GM18907 (cell line): Measurements from ENCODE around the gene FGFR1OP2.
"Not testable (repeated sequence)": the region's sequence is repeated elsewhere in the genome, so short reads cannot be mapped to it uniquely, and the experiment has no call there.

Experiments
- ATAC-seq: cut with Tn5 transposase; IDR thresholded peaks from one replicate; pipeline ENCODE4 v1.9.1; 2021; ENCODE audit warnings: mild to moderate bottlenecking, moderate library complexity; ENCODE audit not compliant: unreplicated experiment

The FGFR1OP2 gene

GRCh38 chr12:26940516-26941214, 2.4 kb downstream of the FGFR1OP2 start:
- no peak for ATAC-seq

DNA sequence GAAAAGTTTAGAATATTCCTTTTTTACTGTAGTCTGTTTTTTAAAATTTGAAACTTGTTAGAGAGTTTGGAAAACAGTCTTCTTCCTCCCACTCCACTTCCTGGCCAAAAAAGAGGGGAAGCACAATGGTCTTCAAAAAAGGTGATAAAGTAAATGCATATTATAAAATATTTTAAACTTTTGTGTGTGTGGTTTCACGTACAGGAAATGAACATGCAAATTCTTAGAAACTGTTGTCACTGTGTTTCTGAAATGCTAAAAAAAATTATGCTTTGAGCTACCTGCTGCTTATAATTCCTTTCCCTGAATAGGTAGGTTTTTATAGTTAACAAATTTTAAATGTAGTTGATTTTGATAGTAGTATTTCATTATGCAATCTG, 2.9 kb downstream of the FGFR1OP2 start:
- no peak for ATAC-seq

GRCh38 chr12:26948309-26948708, 10.0 kb downstream of the FGFR1OP2 start:
- no peak for ATAC-seq

DNA sequence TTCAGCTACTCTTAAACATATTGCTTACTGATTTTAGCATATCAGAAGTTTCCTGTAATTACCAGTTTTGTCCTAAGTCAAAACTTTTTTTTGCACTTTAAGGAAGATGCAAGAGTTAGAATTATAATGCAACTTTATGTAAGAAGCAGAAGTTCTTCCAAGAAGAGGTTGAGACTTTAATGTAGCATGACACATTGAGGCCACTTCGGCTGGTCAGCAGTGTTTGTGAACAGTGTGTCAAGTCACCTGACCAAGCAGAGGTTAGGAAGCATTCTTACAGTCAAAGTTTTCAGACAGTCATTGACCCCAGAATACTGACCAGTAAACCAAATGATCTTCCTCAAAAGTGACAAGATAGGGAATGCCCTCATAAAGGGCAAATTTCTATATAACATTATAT, 15.2 kb downstream of the FGFR1OP2 start:
- ATAC-seq, result no peak

GRCh38 chr12:26954027-26954426, 15.8 kb downstream of the FGFR1OP2 start:
- ATAC-seq, result no peak

- not testable (repeated sequence) for ATAC-seq
Observed at GRCh38 chr12:26961391-26961790, 23.1 kb downstream of the FGFR1OP2 start.

GRCh38 chr12:26961803-26962202, 23.5 kb downstream of the FGFR1OP2 start:
- ATAC-seq, result no peak

DNA sequence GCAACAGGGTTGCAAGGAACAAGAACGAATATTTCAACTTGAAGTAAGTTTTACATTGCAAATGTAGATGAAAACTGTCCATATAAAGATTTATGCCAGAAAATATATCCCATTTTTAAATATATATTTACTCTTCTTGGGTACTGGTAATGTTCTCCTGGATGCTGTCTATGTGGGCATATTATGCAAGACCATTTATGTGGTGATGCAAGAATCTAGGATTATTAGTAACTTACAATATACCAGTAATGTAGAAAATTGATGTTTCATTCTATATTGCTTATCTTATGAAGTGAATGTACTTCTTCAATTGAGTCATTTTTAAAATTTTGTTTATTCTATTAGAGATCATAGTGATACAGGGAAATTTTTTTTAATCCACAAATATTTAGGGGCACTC, 25.1 kb downstream of the FGFR1OP2 start:
- ATAC-seq, result no peak

GRCh38 chr12:26966842-26967241, 28.6 kb downstream of the FGFR1OP2 start:
- no peak for ATAC-seq

DNA sequence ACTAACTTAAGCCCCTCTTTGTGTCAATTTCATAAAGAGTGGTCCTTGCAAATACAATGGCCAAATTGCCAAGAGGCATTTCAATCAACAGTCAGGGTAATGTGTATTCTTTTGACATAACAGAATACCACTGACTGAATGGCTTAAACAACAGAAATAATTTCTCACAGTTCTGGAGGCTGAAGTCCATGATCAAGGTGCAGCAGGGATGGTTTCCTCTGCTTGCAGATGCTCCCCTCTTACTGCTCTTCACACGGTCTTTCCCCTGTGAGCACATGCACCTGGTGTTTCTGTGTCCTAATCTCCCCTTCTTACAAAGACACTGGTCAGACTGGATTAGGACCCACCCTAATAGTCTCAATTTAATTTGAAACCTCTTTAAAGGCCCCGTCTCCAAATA, 31.9 kb downstream of the FGFR1OP2 start:
- ATAC-seq, result no peak

DNA sequence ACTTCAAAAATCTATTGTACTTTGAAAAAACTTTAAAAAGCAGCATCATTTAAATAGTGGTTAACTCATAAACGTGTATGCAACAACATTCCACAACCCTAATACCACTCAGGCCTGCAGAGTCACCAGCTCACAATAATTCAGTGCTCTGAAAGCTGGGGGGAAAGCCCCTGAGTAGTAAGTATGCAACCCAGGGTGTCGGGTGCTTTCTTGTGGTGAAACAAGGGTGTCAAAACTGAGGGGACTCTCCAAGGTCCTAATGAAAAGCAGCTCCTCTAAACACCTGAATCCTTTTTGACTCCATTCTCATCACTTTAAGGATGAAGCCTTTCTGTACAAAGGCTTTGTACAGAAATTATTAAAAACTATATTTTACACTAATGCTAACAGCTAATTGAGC, 33.7 kb downstream of the FGFR1OP2 start:
- ATAC-seq, result peak; percentile 96

GRCh38 chr12:26976687-26977086, 38.4 kb downstream of the FGFR1OP2 start:
- no peak for ATAC-seq

DNA sequence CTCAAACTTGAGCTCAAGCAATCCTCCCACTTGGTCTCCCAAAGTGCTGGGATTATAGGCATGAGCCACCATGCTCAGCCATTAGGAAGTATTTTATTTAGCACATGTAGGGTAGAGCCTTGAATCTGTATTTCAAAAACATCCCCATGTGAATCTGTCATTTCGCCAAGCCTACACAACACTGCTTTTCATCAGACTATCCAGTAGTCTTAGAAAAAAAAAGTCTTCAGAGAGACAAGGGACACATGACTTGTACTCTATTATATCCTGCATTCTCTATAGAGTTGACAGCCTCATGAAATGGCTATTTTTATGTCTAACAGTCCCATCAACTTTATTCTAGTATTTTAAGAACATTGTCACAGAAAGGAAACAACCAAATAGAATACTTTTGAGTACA, 40.5 kb downstream of the FGFR1OP2 start:
- no peak for ATAC-seq

GRCh38 chr12:26979733-26980132, 41.5 kb downstream of the FGFR1OP2 start:
- no peak for ATAC-seq

DNA sequence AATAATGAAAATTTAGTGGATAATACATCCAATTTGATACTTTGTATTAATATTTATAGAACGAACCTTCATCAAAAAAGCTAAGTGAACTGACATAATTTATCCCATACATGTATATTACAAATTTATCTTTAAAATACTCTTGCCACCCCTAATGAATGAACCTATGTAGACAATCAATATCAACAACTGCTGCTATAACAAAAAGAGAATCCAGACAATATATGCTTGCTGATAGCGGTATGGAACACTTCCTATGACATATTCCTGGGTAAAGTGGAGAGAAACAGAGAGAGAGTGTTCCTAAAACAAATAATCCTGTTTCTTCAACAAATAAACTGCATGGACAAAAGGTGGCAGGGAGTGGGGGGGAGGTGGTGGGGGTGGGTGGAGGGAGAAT, 44.6 kb downstream of the FGFR1OP2 start:
- no peak for ATAC-seq

DNA sequence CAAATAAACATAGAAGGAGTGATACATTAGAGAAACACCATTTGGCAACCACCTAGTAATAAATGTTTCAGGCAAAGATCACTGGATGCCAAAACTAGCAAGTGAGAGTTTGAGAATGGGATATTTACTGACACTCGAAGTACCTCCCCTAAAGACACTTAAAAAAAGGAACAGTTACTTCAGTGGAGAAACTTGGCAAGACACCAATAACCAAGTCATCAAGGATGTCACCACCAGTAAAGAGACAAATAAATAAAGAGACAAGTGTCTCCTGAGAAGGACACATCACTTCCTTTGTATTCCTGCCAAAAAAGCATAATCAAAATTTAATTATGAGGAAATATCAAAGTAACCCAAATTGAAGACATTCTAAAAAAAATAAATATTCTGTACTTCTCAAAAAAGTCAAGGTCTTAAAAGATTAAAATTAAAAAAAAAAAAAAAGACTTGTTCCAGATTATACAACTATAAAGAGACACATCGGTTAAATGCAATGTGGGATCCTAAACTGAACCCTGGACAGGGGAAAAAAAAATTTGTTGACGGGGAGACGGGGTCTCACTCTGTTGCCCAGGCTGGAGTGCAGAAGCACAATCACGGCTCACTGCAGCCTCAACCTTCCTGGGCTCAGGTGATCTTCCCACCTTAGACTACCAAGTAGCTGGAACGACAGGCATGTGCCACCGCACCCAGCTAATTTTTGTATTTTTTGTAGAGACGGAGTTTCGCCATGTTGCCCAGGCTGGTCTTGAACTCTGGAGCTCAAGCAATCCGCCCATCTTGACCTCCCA, 49.6 kb downstream of the FGFR1OP2 start:
- no peak for ATAC-seq

GRCh38 chr12:26988703-26989102, 50.4 kb downstream of the FGFR1OP2 start:
- ATAC-seq, result no peak

DNA sequence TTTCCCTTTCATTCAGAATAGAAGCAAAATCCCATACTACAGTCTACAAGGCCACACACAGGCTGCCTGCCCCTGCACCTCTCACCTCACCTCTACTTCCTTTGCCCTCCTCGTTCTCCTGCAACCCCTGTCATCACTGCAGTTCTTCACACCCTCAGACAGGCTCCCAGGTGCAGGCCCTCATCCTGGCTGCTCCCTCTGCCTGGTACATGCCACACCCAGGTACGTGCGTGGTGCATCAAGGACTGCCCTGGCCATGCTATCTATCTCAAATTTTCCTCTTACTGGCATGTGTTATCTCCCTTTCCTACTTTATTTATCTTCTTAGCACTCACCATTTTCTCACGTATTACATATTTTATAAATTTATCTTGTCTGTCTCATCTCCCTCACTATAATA, 51.6 kb downstream of the FGFR1OP2 start:
- no peak for ATAC-seq

- ATAC-seq, result no peak
Observed at GRCh38 chr12:26991826-26992225, 53.6 kb downstream of the FGFR1OP2 start.

- ATAC-seq, result no peak
Observed at GRCh38 chr12:26994109-26994508, 55.8 kb downstream of the FGFR1OP2 start.

DNA sequence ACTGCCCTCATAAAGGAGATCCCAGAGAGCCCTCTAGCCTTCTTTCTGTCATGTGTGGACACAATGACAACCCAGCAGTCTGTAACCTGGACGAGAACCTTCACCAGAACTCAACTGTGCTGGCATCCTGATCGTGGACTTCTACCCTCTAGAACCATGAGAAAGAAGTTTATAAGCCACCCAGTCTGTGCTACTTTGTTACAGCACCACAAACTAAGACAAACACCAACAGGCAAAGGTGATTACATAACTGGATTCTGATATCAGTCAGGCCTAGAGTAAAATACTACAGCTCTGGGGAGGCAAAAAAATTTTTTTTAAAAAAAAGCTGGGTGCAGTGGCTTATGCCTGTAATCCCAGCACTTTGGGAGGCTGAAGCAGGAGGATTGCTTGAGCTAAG, 57.4 kb downstream of the FGFR1OP2 start:
- no peak for ATAC-seq

DNA sequence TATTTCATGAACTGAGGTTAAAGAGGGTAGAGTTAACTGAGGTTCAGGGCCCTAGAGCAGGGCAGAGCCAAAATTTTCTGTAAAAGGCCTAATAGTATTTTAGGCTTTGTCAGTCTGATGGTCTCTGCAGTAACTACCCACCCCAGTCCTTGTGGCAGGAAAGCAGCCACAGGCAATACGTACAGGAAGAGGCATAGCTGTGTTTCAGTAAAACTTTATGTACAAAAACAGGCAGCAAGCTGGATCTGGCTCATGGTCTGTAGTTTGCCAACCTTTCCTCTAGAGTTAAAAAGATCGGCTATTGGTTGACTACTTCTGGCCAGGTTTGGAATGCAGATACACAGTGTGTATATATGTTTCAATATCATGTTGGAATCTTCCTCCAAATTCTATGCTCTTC, 58.7 kb downstream of the FGFR1OP2 start:
- ATAC-seq, result no peak

GRCh38 chr12:27000961-27001360, 62.7 kb downstream of the FGFR1OP2 start:
- ATAC-seq, result no peak
